ENCODE measurements around the gene HEXD. TPM values are rescaled to one million over a fixed set of nuclear protein-coding genes. Genes with fewer than 3 reads are reported as not detected.

The HEXD gene
- total and polyA plus RNA-seq, 4 donors: 5.6 to 19.9 (median 12.2) TPM

DNA sequence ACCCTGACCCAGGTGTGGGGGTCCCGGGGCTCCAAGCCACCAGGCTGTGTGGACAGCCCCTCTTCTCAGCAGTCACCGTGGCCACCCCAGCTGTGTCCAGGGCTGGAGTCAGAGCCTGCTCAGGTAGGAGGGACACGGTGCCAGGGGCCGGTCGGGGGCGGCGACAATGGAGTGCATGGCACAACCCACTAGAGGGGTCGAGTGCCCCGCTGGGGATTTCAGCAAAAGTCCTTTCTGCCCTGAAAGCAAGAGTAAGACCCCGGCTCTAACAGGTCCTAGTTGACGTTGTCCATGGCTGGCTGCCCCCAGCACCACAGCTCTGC lies 35.3 kb upstream of the HEXD start:
- Histone ChIP-seq H3K4me1 (ENCODE audit: control insufficient read depth in 4 of 4, insufficient read depth in 4 of 4, low read length in 3 of 4) (peaks cover 18 to 27% (median 21%) of the 10 kb centered on the region in 4 donors), H3K4me3 (ENCODE audit: low read depth in 1 of 3, low read length in 3 of 3) (no peak overlapping the region), H3K9me3 (ENCODE audit: control insufficient read depth in 4 of 4, low read length in 3 of 4) (no peaks in the 10 kb centered on the region), H3K9ac (ENCODE audit: low read depth in 1 of 2, low read length in 2 of 2) (no peak overlapping the region), H3K27me3 (ENCODE audit: control insufficient read depth in 4 of 4, insufficient read depth in 4 of 4, low read length in 3 of 4) (peaks cover 0 to 5% (median 0%) of the 10 kb centered on the region in 4 donors), H3K36me3 (ENCODE audit: control insufficient read depth in 4 of 4, insufficient read depth in 3 of 4, low read depth in 1 of 4, low read length in 3 of 4) (no peaks in the 10 kb centered on the region), H3K27ac (ENCODE audit: low read depth in 1 of 2, low read length in 2 of 2) (no peak overlapping the region)
- TF ChIP-seq HNF4G (IDR thresholded peaks at IDR 0.05): no peak
- no peak for TF ChIP-seq MAX (IDR thresholded peaks at IDR 0.05)
- TF ChIP-seq ATF3 (IDR thresholded peaks at IDR 0.05): no peak
- no peak for TF ChIP-seq FOXA2 (IDR thresholded peaks at IDR 0.05)
- no peak for TF ChIP-seq JUND (IDR thresholded peaks at IDR 0.05)
- no peak for TF ChIP-seq RAD21 (IDR thresholded peaks at IDR 0.05)
- no peak for TF ChIP-seq HNF4A (conservative IDR thresholded peaks at IDR 0.05)
- no peak for TF ChIP-seq FOXA1 (IDR thresholded peaks at IDR 0.05)
- TF ChIP-seq, protein P1, sequence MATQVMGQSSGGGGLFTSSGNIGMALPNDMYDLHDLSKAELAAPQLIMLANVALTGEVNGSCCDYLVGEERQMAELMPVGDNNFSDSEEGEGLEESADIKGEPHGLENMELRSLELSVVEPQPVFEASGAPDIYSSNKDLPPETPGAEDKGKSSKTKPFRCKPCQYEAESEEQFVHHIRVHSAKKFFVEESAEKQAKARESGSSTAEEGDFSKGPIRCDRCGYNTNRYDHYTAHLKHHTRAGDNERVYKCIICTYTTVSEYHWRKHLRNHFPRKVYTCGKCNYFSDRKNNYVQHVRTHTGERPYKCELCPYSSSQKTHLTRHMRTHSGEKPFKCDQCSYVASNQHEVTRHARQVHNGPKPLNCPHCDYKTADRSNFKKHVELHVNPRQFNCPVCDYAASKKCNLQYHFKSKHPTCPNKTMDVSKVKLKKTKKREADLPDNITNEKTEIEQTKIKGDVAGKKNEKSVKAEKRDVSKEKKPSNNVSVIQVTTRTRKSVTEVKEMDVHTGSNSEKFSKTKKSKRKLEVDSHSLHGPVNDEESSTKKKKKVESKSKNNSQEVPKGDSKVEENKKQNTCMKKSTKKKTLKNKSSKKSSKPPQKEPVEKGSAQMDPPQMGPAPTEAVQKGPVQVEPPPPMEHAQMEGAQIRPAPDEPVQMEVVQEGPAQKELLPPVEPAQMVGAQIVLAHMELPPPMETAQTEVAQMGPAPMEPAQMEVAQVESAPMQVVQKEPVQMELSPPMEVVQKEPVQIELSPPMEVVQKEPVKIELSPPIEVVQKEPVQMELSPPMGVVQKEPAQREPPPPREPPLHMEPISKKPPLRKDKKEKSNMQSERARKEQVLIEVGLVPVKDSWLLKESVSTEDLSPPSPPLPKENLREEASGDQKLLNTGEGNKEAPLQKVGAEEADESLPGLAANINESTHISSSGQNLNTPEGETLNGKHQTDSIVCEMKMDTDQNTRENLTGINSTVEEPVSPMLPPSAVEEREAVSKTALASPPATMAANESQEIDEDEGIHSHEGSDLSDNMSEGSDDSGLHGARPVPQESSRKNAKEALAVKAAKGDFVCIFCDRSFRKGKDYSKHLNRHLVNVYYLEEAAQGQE (IDR thresholded peaks at IDR 0.05): no peak
- TF ChIP-seq, protein P2, sequence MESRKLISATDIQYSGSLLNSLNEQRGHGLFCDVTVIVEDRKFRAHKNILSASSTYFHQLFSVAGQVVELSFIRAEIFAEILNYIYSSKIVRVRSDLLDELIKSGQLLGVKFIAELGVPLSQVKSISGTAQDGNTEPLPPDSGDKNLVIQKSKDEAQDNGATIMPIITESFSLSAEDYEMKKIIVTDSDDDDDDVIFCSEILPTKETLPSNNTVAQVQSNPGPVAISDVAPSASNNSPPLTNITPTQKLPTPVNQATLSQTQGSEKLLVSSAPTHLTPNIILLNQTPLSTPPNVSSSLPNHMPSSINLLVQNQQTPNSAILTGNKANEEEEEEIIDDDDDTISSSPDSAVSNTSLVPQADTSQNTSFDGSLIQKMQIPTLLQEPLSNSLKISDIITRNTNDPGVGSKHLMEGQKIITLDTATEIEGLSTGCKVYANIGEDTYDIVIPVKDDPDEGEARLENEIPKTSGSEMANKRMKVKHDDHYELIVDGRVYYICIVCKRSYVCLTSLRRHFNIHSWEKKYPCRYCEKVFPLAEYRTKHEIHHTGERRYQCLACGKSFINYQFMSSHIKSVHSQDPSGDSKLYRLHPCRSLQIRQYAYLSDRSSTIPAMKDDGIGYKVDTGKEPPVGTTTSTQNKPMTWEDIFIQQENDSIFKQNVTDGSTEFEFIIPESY (IDR thresholded peaks at IDR 0.05): no peak
- WGBS: 81% methylated on average over 11 of the region's 11 CpGs
- no peak for DNase-seq (ENCODE audit: low spot score)

DNA sequence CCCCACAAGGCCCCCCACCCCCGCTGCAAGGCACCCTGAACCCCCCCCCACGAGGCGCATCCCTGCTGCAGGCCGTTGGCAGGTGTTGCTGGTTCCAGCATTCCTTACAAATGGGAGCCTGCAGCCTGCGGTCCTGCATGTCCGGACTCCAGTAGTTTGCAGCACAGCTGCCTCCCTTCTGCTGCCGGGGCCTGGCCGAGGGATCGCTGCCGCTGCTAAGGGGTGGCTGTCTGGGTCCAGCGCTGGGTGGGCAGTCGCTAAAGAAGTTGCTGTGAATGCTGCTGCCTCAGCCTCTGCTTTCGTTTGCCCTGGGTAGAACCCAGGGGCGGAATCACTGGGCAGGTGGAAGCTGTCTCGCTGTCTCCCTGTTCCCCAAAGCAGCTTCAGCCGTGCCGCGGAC lies 34.7 kb upstream of the HEXD start:
- H3K4me1 ChIP-seq (ENCODE audit: control insufficient read depth in 4 of 4, insufficient read depth in 4 of 4, low read length in 3 of 4): peaks cover 18 to 27% (median 21%) of the 10 kb centered on the region in 4 donors
- H3K36me3 ChIP-seq (ENCODE audit: control insufficient read depth in 4 of 4, insufficient read depth in 3 of 4, low read depth in 1 of 4, low read length in 3 of 4): no peaks in the 10 kb centered on the region
- H3K27ac ChIP-seq (ENCODE audit: low read depth in 1 of 2, low read length in 2 of 2): no peak overlapping the region
- H3K9me3 ChIP-seq (ENCODE audit: control insufficient read depth in 4 of 4, low read length in 3 of 4): no peaks in the 10 kb centered on the region
- H3K27me3 ChIP-seq (ENCODE audit: control insufficient read depth in 4 of 4, insufficient read depth in 4 of 4, low read length in 3 of 4): peaks cover 0 to 1% (median 0%) of the 10 kb centered on the region in 4 donors
- H3K4me3 ChIP-seq (ENCODE audit: low read depth in 1 of 3, low read length in 3 of 3): no peak overlapping the region
- no peak for DNase-seq (ENCODE audit: low spot score)
- H3K9ac ChIP-seq (ENCODE audit: low read depth in 1 of 2, low read length in 2 of 2): no peak overlapping the region
- 69% methylated on average over 18 of the region's 18 CpGs for WGBS
- TF ChIP-seq MAX (IDR thresholded peaks at IDR 0.05) (no peak), TAF1 (conservative IDR thresholded peaks at IDR 0.05) (no peak), HNF4G (IDR thresholded peaks at IDR 0.05) (no peak)
- TF ChIP-seq, protein P2 (IDR thresholded peaks at IDR 0.05): no peak

Data from liver (tissue), 9 donors.